ENCODE results near the gene CARS2. TPM values are rescaled to one million over a fixed set of nuclear protein-coding genes. Genes with fewer than 3 reads are reported as not detected.
A peak's percentile ranks its signal among the peaks of the same experiment; 100 is the strongest.

The CARS2 gene
- total RNA-seq, 6 experiments from 2014 or later: 50.1 to 68.0 (median 52.9) TPM

DNA sequence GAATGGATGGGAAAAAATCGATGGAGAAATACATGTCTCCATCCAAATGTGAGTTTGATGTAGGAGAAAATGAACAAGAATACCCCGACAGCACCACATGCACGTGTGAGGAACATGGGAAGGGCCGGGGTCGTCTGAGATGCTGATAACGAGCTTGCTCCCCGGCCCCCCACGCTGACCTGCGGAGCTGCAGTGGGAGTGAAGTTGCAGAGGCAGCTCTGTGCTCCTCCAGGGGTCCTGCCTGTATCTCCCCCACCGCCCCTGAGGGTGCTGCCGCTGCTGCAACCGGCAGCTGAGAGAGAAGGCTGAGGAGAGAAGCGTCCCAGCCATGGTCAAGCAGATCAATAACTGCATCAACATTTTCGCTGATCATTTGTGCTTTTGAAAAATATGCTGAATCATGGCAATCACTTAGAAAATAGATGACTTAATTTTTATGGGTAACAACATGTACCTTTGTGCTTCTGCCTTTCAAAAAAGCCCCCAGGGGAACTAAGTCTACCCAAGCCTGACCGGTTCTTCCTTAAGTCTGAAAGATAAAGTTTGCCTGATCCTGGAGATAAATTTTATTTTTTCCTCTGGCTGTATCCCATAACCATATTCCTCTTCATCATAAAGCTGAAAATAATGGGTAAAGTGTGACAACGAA lies 108.8 kb downstream of the CARS2 start:
- TF ChIP-seq, protein P1, sequence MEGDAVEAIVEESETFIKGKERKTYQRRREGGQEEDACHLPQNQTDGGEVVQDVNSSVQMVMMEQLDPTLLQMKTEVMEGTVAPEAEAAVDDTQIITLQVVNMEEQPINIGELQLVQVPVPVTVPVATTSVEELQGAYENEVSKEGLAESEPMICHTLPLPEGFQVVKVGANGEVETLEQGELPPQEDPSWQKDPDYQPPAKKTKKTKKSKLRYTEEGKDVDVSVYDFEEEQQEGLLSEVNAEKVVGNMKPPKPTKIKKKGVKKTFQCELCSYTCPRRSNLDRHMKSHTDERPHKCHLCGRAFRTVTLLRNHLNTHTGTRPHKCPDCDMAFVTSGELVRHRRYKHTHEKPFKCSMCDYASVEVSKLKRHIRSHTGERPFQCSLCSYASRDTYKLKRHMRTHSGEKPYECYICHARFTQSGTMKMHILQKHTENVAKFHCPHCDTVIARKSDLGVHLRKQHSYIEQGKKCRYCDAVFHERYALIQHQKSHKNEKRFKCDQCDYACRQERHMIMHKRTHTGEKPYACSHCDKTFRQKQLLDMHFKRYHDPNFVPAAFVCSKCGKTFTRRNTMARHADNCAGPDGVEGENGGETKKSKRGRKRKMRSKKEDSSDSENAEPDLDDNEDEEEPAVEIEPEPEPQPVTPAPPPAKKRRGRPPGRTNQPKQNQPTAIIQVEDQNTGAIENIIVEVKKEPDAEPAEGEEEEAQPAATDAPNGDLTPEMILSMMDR (IDR thresholded peaks at IDR 0.05): no peak
- Mint-ChIP-seq H3K27me3 (ENCODE audit: insufficient read depth) (peaks cover 7% of the 10 kb centered on the region), H3K4me3 (no peak overlapping the region), H3K9me3 (no peaks in the 10 kb centered on the region), H3K27ac (no peak overlapping the region), H3K4me1 (ENCODE audit: low read depth) (no peaks in the 10 kb centered on the region), H3K36me3 (ENCODE audit: low read depth) (no peaks in the 10 kb centered on the region)
- no peak for DNase-seq

DNA sequence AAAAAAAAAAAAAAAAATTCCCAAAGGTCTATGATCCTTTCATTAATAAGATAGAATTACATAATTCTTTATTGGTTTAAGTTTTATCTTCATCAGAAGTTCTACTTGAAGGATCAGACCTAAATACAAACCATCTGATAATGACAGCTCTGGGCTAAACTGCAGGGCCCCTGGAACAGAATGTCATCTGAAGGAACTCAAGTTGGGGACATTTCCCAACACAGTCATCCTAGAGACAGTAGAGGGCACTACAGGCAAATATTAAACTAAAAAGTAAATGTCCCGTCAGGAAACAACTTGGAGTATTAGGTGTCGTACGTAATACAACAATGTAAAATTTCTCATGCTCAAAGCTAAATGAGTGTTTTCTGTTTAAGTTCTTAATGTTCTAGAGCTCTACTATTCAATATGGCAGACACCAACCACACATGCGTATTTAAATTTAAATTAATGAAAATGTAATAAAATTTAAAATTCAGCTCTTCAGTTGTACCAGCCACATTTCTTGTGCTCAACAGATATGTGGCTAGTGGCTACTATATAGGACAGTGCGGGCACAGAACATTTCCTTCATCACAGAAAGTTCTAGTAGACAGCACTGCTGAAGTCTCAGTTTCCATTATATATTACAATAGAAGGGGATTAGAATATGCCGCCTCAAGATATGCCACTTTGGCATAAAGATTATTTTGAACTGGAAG lies 112.3 kb downstream of the CARS2 start:
- Mint-ChIP-seq H3K27me3 (ENCODE audit: insufficient read depth) (peaks cover 5% of the 10 kb centered on the region), H3K36me3 (ENCODE audit: low read depth) (no peaks in the 10 kb centered on the region), H3K9me3 (no peaks in the 10 kb centered on the region), H3K4me1 (ENCODE audit: low read depth) (no peaks in the 10 kb centered on the region), H3K27ac (no peak overlapping the region), H3K4me3 (0 out of 2 replicates have a peak overlapping the region, but pooled peaks have one; percentile 37)
- DNase-seq: peak; percentile 39
- TF ChIP-seq, protein P1 (IDR thresholded peaks at IDR 0.05): peak; percentile 75

- peaks cover 5% of the 10 kb centered on the region for H3K27me3 Mint-ChIP-seq (ENCODE audit: insufficient read depth)
- no peak overlapping the region for H3K27ac Mint-ChIP-seq
- no peaks in the 10 kb centered on the region for H3K4me1 Mint-ChIP-seq (ENCODE audit: low read depth)
- TF ChIP-seq, protein P1 (IDR thresholded peaks at IDR 0.05): no peak
- DNase-seq: no peak
- no peaks in the 10 kb centered on the region for H3K36me3 Mint-ChIP-seq (ENCODE audit: low read depth)
- no peaks in the 10 kb centered on the region for H3K9me3 Mint-ChIP-seq
- H3K4me3 Mint-ChIP-seq: no peak overlapping the region
Measured at GRCh38 chr13:110592665-110593064, 113.3 kb downstream of the CARS2 start.

Other genes with a start within 250 kb of the CARS2 start
- 1 to 10 TPM in 1 of 6 experiments, under 1 TPM in 5; 0.40 to 1.0 (median 0.74) TPM for gene RAB20, start 144.4 kb downstream of the CARS2 start, total RNA-seq (2021; fragmentation: NEBNext Ultra II Directional; extraction: Animal tissue kit (Norgen Biotek cat#: 25700))
- 10 to 100 TPM; 20.3 to 27.4 (median 22.8) TPM for gene NAXD, start 90.6 kb downstream of the CARS2 start, total RNA-seq (2021; fragmentation: NEBNext Ultra II Directional; extraction: Animal tissue kit (Norgen Biotek cat#: 25700))
- 1 to 10 TPM; 6.2 to 9.6 (median 8.1) TPM for gene ING1, start 7.6 kb upstream of the CARS2 start, total RNA-seq (2021; fragmentation: NEBNext Ultra II Directional; extraction: Animal tissue kit (Norgen Biotek cat#: 25700))
- gene ANKRD10, start 209.0 kb upstream of the CARS2 start, total RNA-seq (2021; fragmentation: NEBNext Ultra II Directional; extraction: Animal tissue kit (Norgen Biotek cat#: 25700)): 10 to 100 TPM; 27.1 to 37.2 (median 33.5) TPM